HepG2 (cell line): ENCODE measurements around the gene ZDHHC3. TPM values are rescaled to one million over a fixed set of nuclear protein-coding genes. Genes with fewer than 3 reads are reported as not detected.

Experiments used
- BCL3 ChIP-seq: sonication (generic); formaldehyde crosslinking; IDR thresholded peaks from 2 replicates; pipeline ENCODE4 v1.5.1; 2020; ENCODE audit warnings: mild to moderate bottlenecking, missing genetic modification reagents, moderate library complexity
- CREBL2 ChIP-seq: sonication (generic); formaldehyde crosslinking; IDR thresholded peaks from 2 replicates; pipeline ENCODE4 v1.8.1; 2023; ENCODE audit warnings: missing genetic modification reagents, mild to moderate bottlenecking, borderline replicate concordance
- FOXA1 ChIP-seq, 2 experiments: fragments of 450-650 bp in 1 of 2; sonication (generic) in 1 of 2; formaldehyde crosslinking in 1 of 2; IDR thresholded peaks; 2 replicates each; pipeline versions ENCODE4 v1.4.0 to v1.6.1; 2016 to 2020; ENCODE audit warnings: missing genetic modification reagents in 1 of 2
- HINFP ChIP-seq: sonication (generic); formaldehyde crosslinking; IDR thresholded peaks from 2 replicates; pipeline ENCODE4 v1.4.0; 2020; ENCODE audit warnings: low read depth, mild to moderate bottlenecking, missing genetic modification reagents
- KAT8 ChIP-seq: IDR thresholded peaks from 2 replicates; pipeline ENCODE4 v1.6.1; 2016; ENCODE audit warnings: missing genetic modification reagents, missing compliant biosample characterization
- MIXL1 ChIP-seq: IDR thresholded peaks from 2 replicates; pipeline ENCODE4 v1.6.1; 2016
- MTA1 ChIP-seq: sonication (generic); formaldehyde crosslinking; IDR thresholded peaks from 2 replicates; pipeline ENCODE4 v1.4.0; 2020; ENCODE audit warnings: missing genetic modification reagents, mild to moderate bottlenecking, borderline replicate concordance
- NFAT5 ChIP-seq: sonication (generic); formaldehyde crosslinking; IDR thresholded peaks from 2 replicates; pipeline ENCODE4 v1.4.0; 2020; ENCODE audit warnings: missing genetic modification reagents
- NFIC ChIP-seq: IDR thresholded peaks from 2 replicates; pipeline ENCODE4 v1.6.1; 2012; ENCODE audit warnings: mild to moderate bottlenecking, low read length, inconsistent platforms
- NR0B2 ChIP-seq: sonication (generic); formaldehyde crosslinking; IDR thresholded peaks from 2 replicates; pipeline ENCODE4 v1.4.0; 2020; ENCODE audit warnings: mild to moderate bottlenecking, missing genetic modification reagents
- SOX13 ChIP-seq, 3 experiments: fragments of 450-650 bp in 1 of 3; sonication (generic) in 1 of 3; formaldehyde crosslinking in 1 of 3; IDR thresholded peaks in 2 of 3; conservative IDR thresholded peaks in 1 of 3; 2 replicates each; pipeline versions ENCODE4 v1.5.0 to v1.6.1; 2016 to 2020; ENCODE audit warnings: antibody characterized with exemption in 1 of 3, mild to moderate bottlenecking in 1 of 3, missing compliant biosample characterization in 1 of 3, missing genetic modification reagents in 1 of 3, moderate library complexity in 1 of 3
- SOX5 ChIP-seq: IDR thresholded peaks from 2 replicates; pipeline ENCODE4 v1.6.1; 2016; ENCODE audit warnings: borderline replicate concordance
- SOX6 ChIP-seq, 2 experiments: fragments of 450-650 bp in 1 of 2; sonication (generic) in 1 of 2; formaldehyde crosslinking in 1 of 2; IDR thresholded peaks; 2 replicates each; pipeline versions ENCODE4 v1.4.0 to v1.6.1; 2017 to 2020; ENCODE audit warnings: antibody characterized with exemption in 1 of 2, mild to moderate bottlenecking in 1 of 2, missing genetic modification reagents in 1 of 2
- ZBTB39 ChIP-seq: sonication (generic); formaldehyde crosslinking; IDR thresholded peaks from 2 replicates; pipeline ENCODE4 v1.5.0; 2020; ENCODE audit warnings: missing genetic modification reagents
- ZNF333 ChIP-seq: sonication (generic); formaldehyde crosslinking; IDR thresholded peaks from 2 replicates; pipeline ENCODE4 v1.4.0; 2020; ENCODE audit warnings: mild to moderate bottlenecking, missing genetic modification reagents, borderline replicate concordance
- ZNF777 ChIP-seq: sonication (generic); formaldehyde crosslinking; IDR thresholded peaks from 2 replicates; pipeline ENCODE4 v1.4.0; 2020; ENCODE audit warnings: missing genetic modification reagents
- ZNF784 ChIP-seq: sonication (generic); formaldehyde crosslinking; IDR thresholded peaks from 2 replicates; pipeline ENCODE4 v1.5.1; 2020; ENCODE audit warnings: missing genetic modification reagents, mild to moderate bottlenecking, borderline replicate concordance
- polyA plus RNA-seq, 8 experiments: library from polyadenylated mRNA; depleted of rRNA in 3 of 8; stranded (reverse) in 7 of 8; unstranded in 1 of 8; fragments of >200 nt; fragmentation: Illumina TruSeq in 4 of 8; extraction: Trizol in 4 of 8; gene quantifications; 2 replicates each; pipeline versions ENCODE4 v1.2.1 to v1.2.3, GENCODE V29; 2011 to 2016; ENCODE audit warnings: low read depth in 4 of 8, missing spikeins in 1 of 8, mixed read lengths in 1 of 8; ENCODE audit not compliant: insufficient read depth in 1 of 8
- total RNA-seq, 5 experiments: library from RNA; depleted of rRNA; stranded (reverse); fragments of >200 nt; fragmentation: Illumina TruSeq; extraction: Trizol; gene quantifications; 2 replicates each; pipeline ENCODE4 v1.2.3, GENCODE V29; 2016; ENCODE audit warnings: low read depth in 1 of 5

The ZDHHC3 gene
- total and polyA plus RNA-seq, 2 of the 13 experiments (the other 11 are each of a cell fraction or from before 2014, with no cell fraction given): 44.1 to 65.7 TPM

- TF ChIP-seq ZNF784 (CRISPR knock-in tag) (no peak), FOXA1 (IDR thresholded peaks at IDR 0.05) (no peak), FOXA1 (CRISPR knock-in tag; IDR thresholded peaks at IDR 0.05) (peak; percentile 45; the same call in 1 of the 2 replicates), ZNF333 (CRISPR knock-in tag) (no peak), SOX5 (CRISPR knock-in tag) (peak; percentile 51; the same call in 1 of the 2 replicates), KAT8 (CRISPR knock-in tag) (no peak), NFAT5 (no peak), ZNF777 (CRISPR knock-in tag) (no peak), SOX13 (IDR thresholded peaks at IDR 0.05) (no peak), SOX13 (CRISPR knock-in tag; conservative IDR thresholded peaks at IDR 0.05 in 1 of 2, IDR thresholded peaks at IDR 0.05 in 1 of 2) (no peak), SOX6 (IDR thresholded peaks at IDR 0.05) (no peak), SOX6 (CRISPR knock-in tag; IDR thresholded peaks at IDR 0.05) (no peak), MTA1 (CRISPR knock-in tag) (no peak), BCL3 (CRISPR knock-in tag) (no peak), NR0B2 (CRISPR knock-in tag) (no peak), HINFP (CRISPR knock-in tag) (no peak), CREBL2 (no peak), MIXL1 (CRISPR knock-in tag) (no peak), NFIC (no peak), ZBTB39 (CRISPR knock-in tag) (no peak)
Measured at GRCh38 chr3:44954962-44955361, 21.0 kb downstream of the ZDHHC3 start (continued).
